DND-41 (cell line): Measurements from ENCODE around the gene ALG8.

Experiments used
- ATAC-seq: fragments of 200-7000 bp; cut with Tn5 transposase; 3 replicates; pipeline ENCODE4 v1.9.1; 2021; ENCODE audit warnings: low read depth; ENCODE audit not compliant: insufficient read depth
- DNase-seq: peaks from one replicate; pipeline ENCODE4 v3.0.0-alpha.2; 2020
- H2AFZ ChIP-seq: 2 replicates; pipeline ENCODE4 v1.6.0; 2012; ENCODE audit warnings: low read depth, low read length
- H3K27ac ChIP-seq: 2 replicates; pipeline ENCODE4 v1.5.1; 2012; ENCODE audit warnings: low read length, inconsistent platforms
- H3K27me3 ChIP-seq: fragments of 200-600 bp; sonication (generic); 2 replicates; pipeline ENCODE4 v1.6.0; 2012; ENCODE audit warnings: low read length, mild to moderate bottlenecking, inconsistent platforms; ENCODE audit not compliant: insufficient read depth, poor library complexity
- H3K36me3 ChIP-seq: 2 replicates; pipeline ENCODE4 v1.5.1; 2012; ENCODE audit warnings: low read length, inconsistent platforms; ENCODE audit not compliant: insufficient read depth
- H3K4me1 ChIP-seq: 2 replicates; pipeline ENCODE4 v1.5.1; 2012; ENCODE audit warnings: mild to moderate bottlenecking, low read length; ENCODE audit not compliant: insufficient read depth
- H3K4me2 ChIP-seq: 2 replicates; pipeline ENCODE4 v1.6.0; 2012; ENCODE audit warnings: mild to moderate bottlenecking, moderate library complexity, low read length, inconsistent platforms; ENCODE audit not compliant: insufficient read depth
- H3K4me3 ChIP-seq, 2 experiments: fragments of 200-600 bp in 1 of 2; shearing (Covaris generic) in 1 of 2; 2 replicates each; pipeline ENCODE4 v1.5.1; 2012 to 2016; ENCODE audit warnings: inconsistent platforms in 2 of 2, low read length in 2 of 2, mild to moderate bottlenecking in 2 of 2, low read depth in 1 of 2, moderate library complexity in 1 of 2
- H3K79me2 ChIP-seq: 2 replicates; pipeline ENCODE4 v1.6.0; 2012; ENCODE audit warnings: low read length, inconsistent platforms; ENCODE audit not compliant: insufficient read depth
- H3K9ac ChIP-seq: 2 replicates; pipeline ENCODE4 v1.6.0; 2012; ENCODE audit warnings: low read depth, mild to moderate bottlenecking, inconsistent platforms, low read length, moderate library complexity
- H3K9me3 ChIP-seq: 2 replicates; pipeline ENCODE4 v1.5.1; 2012; ENCODE audit warnings: low read length, moderate library complexity, mild to moderate bottlenecking, inconsistent platforms; ENCODE audit not compliant: insufficient read depth, severe bottlenecking
- H4K20me1 ChIP-seq: 2 replicates; pipeline ENCODE4 v1.6.0; 2012; ENCODE audit warnings: low read length; ENCODE audit not compliant: insufficient read depth
- EZH2 ChIP-seq: IDR thresholded peaks from 3 replicates; pipeline ENCODE4 v1.6.1; 2012; ENCODE audit warnings: borderline replicate concordance, low read depth, mild to moderate bottlenecking, moderate library complexity, low read length, inconsistent platforms; ENCODE audit not compliant: severe bottlenecking
- TF ChIP-seq, protein P1 (sequence below): IDR thresholded peaks from 2 replicates; pipeline ENCODE4 v1.5.1; 2012; ENCODE audit warnings: borderline replicate concordance, low read length, moderate library complexity, mild to moderate bottlenecking; ENCODE audit not compliant: poor library complexity, severe bottlenecking; ENCODE audit errors: extremely low read depth

The ALG8 gene

GRCh38 chr11:78063440-78064181, 75.8 kb downstream of the ALG8 start, which contains the start of gene THRSP:
TSS of gene THRSP (plus strand) at chr11:78063861. CDS start at chr11:78063882, 21 bp downstream.
- Histone ChIP-seq H3K4me3 (no peak within 1 kb of the TSS), H3K27me3 (no peaks in the 10 kb centered on the region), H3K36me3 (peaks cover 13% of the 10 kb centered on the region; the same call in 1 of the 2 replicates), H3K27ac (no peak within 1 kb of the TSS), H3K9me3 (no peaks in the 10 kb centered on the region), H3K79me2 (no peaks in the 10 kb centered on the region), H3K9ac (no peak within 1 kb of the TSS), H4K20me1 (no peaks in the 10 kb centered on the region), H3K4me2 (no peak within 1 kb of the TSS), H2AFZ (no peak within 1 kb of the TSS), H3K4me1 (no peaks in the 10 kb centered on the region)
- DNase-seq (no peak), ATAC-seq (no peak)
- TF ChIP-seq, protein P1, sequence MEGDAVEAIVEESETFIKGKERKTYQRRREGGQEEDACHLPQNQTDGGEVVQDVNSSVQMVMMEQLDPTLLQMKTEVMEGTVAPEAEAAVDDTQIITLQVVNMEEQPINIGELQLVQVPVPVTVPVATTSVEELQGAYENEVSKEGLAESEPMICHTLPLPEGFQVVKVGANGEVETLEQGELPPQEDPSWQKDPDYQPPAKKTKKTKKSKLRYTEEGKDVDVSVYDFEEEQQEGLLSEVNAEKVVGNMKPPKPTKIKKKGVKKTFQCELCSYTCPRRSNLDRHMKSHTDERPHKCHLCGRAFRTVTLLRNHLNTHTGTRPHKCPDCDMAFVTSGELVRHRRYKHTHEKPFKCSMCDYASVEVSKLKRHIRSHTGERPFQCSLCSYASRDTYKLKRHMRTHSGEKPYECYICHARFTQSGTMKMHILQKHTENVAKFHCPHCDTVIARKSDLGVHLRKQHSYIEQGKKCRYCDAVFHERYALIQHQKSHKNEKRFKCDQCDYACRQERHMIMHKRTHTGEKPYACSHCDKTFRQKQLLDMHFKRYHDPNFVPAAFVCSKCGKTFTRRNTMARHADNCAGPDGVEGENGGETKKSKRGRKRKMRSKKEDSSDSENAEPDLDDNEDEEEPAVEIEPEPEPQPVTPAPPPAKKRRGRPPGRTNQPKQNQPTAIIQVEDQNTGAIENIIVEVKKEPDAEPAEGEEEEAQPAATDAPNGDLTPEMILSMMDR, result no peak
- TF ChIP-seq EZH2, result no peak

GRCh38 chr11:78062671-78063070, 76.8 kb downstream of the ALG8 start:
- no peak for DNase-seq
- Histone ChIP-seq H3K9me3 (no peaks in the 10 kb centered on the region), H3K4me1 (no peaks in the 10 kb centered on the region), H3K79me2 (no peaks in the 10 kb centered on the region), H3K4me2 (no peak overlapping the region), H3K4me3 (no peak overlapping the region), H3K27me3 (no peaks in the 10 kb centered on the region), H3K36me3 (peaks cover 5% of the 10 kb centered on the region; the same call in 1 of the 2 replicates), H2AFZ (no peak overlapping the region), H4K20me1 (no peaks in the 10 kb centered on the region), H3K27ac (no peak overlapping the region), H3K9ac (no peak overlapping the region)
- ATAC-seq, result no peak
- TF ChIP-seq, protein P1, result no peak
- TF ChIP-seq EZH2, result no peak

- Histone ChIP-seq H3K9ac (no peak overlapping the region), H2AFZ (no peak overlapping the region), H3K27ac (no peak overlapping the region), H3K36me3 (no peaks in the 10 kb centered on the region), H3K27me3 (no peaks in the 10 kb centered on the region), H3K4me1 (no peaks in the 10 kb centered on the region), H3K4me2 (no peak overlapping the region), H3K9me3 (no peaks in the 10 kb centered on the region), H3K79me2 (no peaks in the 10 kb centered on the region), H4K20me1 (no peaks in the 10 kb centered on the region), H3K4me3 (no peak overlapping the region)
- no peak for DNase-seq
- TF ChIP-seq, protein P1, result no peak
- TF ChIP-seq EZH2, result no peak
- no peak for ATAC-seq
Measured at GRCh38 chr11:78061921-78062311, 77.5 kb downstream of the ALG8 start.
